Testis (tissue), 3 donors: ENCODE measurements around the gene ENTREP1. TPM values are rescaled to one million over a fixed set of nuclear protein-coding genes. Genes with fewer than 3 reads are reported as not detected.

Source experiments
- DNase-seq: peaks from one replicate; pipeline ENCODE4 v3.0.0-alpha.2; 2019
- H3K27ac ChIP-seq, 2 donors: fragments of 200-600 bp; sonication (generic); one replicate each; pipeline ENCODE4 v1.5.1; 2019
- H3K27me3 ChIP-seq: fragments of 200-600 bp; sonication (generic); one replicate; pipeline ENCODE4 v1.5.1; 2019
- H3K36me3 ChIP-seq: fragments of 200-600 bp; sonication (generic); one replicate; pipeline ENCODE4 v1.5.1; 2017; ENCODE audit warnings: low read depth; ENCODE audit errors: missing control alignments
- H3K4me1 ChIP-seq: fragments of 200-600 bp; sonication (generic); one replicate; pipeline ENCODE4 v1.5.1; 2019
- H3K4me3 ChIP-seq, 2 donors: fragments of 200-600 bp; sonication (generic); one replicate each; pipeline ENCODE4 v1.5.1; 2017 to 2019
- H3K9me3 ChIP-seq: fragments of 200-600 bp; sonication (generic); one replicate; pipeline ENCODE4 v1.5.1; 2017
- CTCF ChIP-seq, 3 experiments: fragments of 450-650 bp in 2 of 3; fragments of 200-600 bp in 1 of 3; sonication (generic) in 1 of 3; IDR thresholded peaks; one replicate each; pipeline ENCODE4 v1.5.1; 2016 to 2019; ENCODE audit warnings: antibody characterized with exemption in 3 of 3, mild to moderate bottlenecking in 2 of 3, moderate library complexity in 1 of 3
- POLR2A ChIP-seq: fragments of 450-650 bp; IDR thresholded peaks from one replicate; pipeline ENCODE4 v1.6.1; 2017; ENCODE audit warnings: antibody characterized with exemption, mild to moderate bottlenecking, moderate library complexity
- WGBS, 2 donors: methylation state at CpG; one replicate each; pipeline ENCODE4 v1.1.5; 2018; 5-methylcytosine and 5-hydroxymethylcytosine counted together
- intact Hi-C: fragments of 100-400 bp; cut with DNase I; formaldehyde crosslinking; loops from one replicate; pipeline ENCODE4 v1.15.1; 2023; ENCODE audit warnings: low total_unique reads
- polyA plus RNA-seq: library from polyadenylated mRNA; stranded (reverse); fragments of 350-450 nt; fragmentation: Illumina TruSeq; extraction: RNeasy Lipid Tissue Mini Kit (QIAGEN cat#74804); gene quantifications from one replicate; pipeline ENCODE4 v1.2.3, GENCODE V29; 2014; ENCODE audit warnings: low read depth, low replicate concordance; ENCODE audit not compliant: insufficient read depth
- total RNA-seq, 2 donors: library from RNA; depleted of rRNA; stranded (reverse); fragments of >200 nt; gene quantifications; one replicate each; pipeline ENCODE4 v1.2.3, GENCODE V29; 2016

The ENTREP1 gene
- total and polyA plus RNA-seq, 3 donors from 2014 or later: 5.2 to 7.9 (median 5.9) TPM

GRCh38 chr9:69385581-69386033, 60.6 kb downstream of the ENTREP1 start:
- H3K4me1 ChIP-seq: no peaks in the 10 kb centered on the region
- no peak for DNase-seq

GRCh38 chr9:69386651-69387050, 61.6 kb downstream of the ENTREP1 start:
- WGBS, 2 donors: 92 to 96% methylated on average over 2 to 4 of the region's 4 CpGs
- H3K27me3 ChIP-seq: no peaks in the 10 kb centered on the region
- DNase-seq: no peak
- H3K4me1 ChIP-seq: no peaks in the 10 kb centered on the region
- TF ChIP-seq CTCF (IDR thresholded peaks at IDR 0.05) (no peak), POLR2A (no peak)
- H3K27ac ChIP-seq: no peak overlapping the region
- no peak overlapping the region for H3K4me3 ChIP-seq
- intact Hi-C loops: no loop called here
- no peaks in the 10 kb centered on the region for H3K36me3 ChIP-seq
- H3K9me3 ChIP-seq: no peaks in the 10 kb centered on the region

More at GRCh38 chr9:69385581-69386033, 60.6 kb downstream of the ENTREP1 start:
- no peaks in the 10 kb centered on the region for H3K27me3 ChIP-seq
- H3K9me3 ChIP-seq: no peaks in the 10 kb centered on the region
- intact Hi-C loops: no loop called here
- no peak for TF ChIP-seq CTCF (IDR thresholded peaks at IDR 0.05)
- no peak for TF ChIP-seq POLR2A
- H3K27ac ChIP-seq: no peak overlapping the region
- WGBS, 2 donors: 62 to 69% methylated on average over 6 of the region's 6 CpGs
- H3K36me3 ChIP-seq: no peaks in the 10 kb centered on the region
- H3K4me3 ChIP-seq: no peak overlapping the region

GRCh38 chr9:69388596-69388995, 63.6 kb downstream of the ENTREP1 start:
- WGBS, 2 donors: 83 to 88% methylated on average over 3 of the region's 3 CpGs

GRCh38 chr9:69389437-69389995, 64.5 kb downstream of the ENTREP1 start:
- H3K27ac ChIP-seq: no peak overlapping the region
- DNase-seq: no peak
- H3K36me3 ChIP-seq: no peaks in the 10 kb centered on the region
- no peak for TF ChIP-seq CTCF (IDR thresholded peaks at IDR 0.05)
- TF ChIP-seq POLR2A: no peak
- H3K4me3 ChIP-seq: no peak overlapping the region
- H3K27me3 ChIP-seq: no peaks in the 10 kb centered on the region
- no peaks in the 10 kb centered on the region for H3K9me3 ChIP-seq
- WGBS, 2 donors: 88 to 97% methylated on average over 4 of the region's 4 CpGs
- intact Hi-C loops: no loop called here
- H3K4me1 ChIP-seq: no peaks in the 10 kb centered on the region

More at GRCh38 chr9:69388596-69388995, 63.6 kb downstream of the ENTREP1 start:
- intact Hi-C loops: no loop called here
- Histone ChIP-seq H3K36me3 (no peaks in the 10 kb centered on the region), H3K9me3 (no peaks in the 10 kb centered on the region), H3K27me3 (no peaks in the 10 kb centered on the region), H3K4me3 (no peak overlapping the region), H3K4me1 (no peaks in the 10 kb centered on the region), H3K27ac (no peak overlapping the region)
- TF ChIP-seq CTCF (IDR thresholded peaks at IDR 0.05): no peak
- TF ChIP-seq POLR2A: no peak
- no peak for DNase-seq

- WGBS, 2 donors: 86 to 100% methylated on average over 2 to 11 of the region's 11 CpGs
- DNase-seq: no peak
- H3K27ac ChIP-seq: no peak overlapping the region
- no peaks in the 10 kb centered on the region for H3K9me3 ChIP-seq
- intact Hi-C loops: no loop called here
- no peaks in the 10 kb centered on the region for H3K36me3 ChIP-seq
- no peak overlapping the region for H3K4me3 ChIP-seq
- TF ChIP-seq POLR2A (no peak), CTCF (IDR thresholded peaks at IDR 0.05) (no peak)
- H3K4me1 ChIP-seq: peaks cover 5% of the 10 kb centered on the region
- H3K27me3 ChIP-seq: no peaks in the 10 kb centered on the region
These were observed 66.5 kb downstream of the ENTREP1 start for GRCh38 chr9:69391487-69391886.
